ENCODE results near the gene ETS1.

The ETS1 gene

GRCh38 chr11:128497776-128498095 lies 89.6 kb downstream of the ETS1 start:
- no peak for DNase-seq

DNA sequence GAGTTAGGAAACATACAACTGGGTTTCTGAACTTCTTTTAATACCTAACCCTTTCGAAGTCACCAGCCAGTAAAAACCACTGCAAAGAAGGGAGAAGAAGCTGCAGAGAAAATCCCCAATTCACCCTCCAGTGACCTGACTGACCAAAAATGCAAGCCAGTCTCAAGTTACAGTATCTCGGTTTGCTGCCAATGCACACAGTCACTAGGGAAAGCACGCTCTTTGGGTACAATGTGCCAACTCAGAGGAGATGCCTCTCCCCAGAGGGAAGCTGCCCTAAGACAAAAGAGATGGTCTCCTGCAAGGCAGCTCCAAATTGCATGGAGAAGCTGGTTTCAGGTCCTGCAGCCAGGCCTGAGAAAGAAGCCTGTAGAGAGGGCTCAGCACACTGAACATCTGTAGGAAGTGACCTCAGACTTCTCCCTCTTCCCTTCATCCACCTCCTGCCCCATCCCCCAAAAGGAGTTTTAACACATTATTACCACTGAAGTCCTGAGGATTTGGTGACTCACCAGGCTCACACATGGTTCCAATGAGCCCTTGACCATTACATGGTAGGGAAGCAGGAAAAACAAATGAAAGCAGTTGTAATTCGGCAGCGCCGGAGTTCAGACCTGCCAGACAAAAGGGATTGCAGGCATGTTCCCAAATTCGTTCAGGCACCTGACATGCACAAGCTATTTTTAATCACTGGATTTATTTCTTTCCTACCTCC lies 90.1 kb downstream of the ETS1 start:
- DNase-seq = no peak

- no peak for DNase-seq
These were observed 90.7 kb downstream of the ETS1 start for GRCh38 chr11:128496692-128497060.

DNA sequence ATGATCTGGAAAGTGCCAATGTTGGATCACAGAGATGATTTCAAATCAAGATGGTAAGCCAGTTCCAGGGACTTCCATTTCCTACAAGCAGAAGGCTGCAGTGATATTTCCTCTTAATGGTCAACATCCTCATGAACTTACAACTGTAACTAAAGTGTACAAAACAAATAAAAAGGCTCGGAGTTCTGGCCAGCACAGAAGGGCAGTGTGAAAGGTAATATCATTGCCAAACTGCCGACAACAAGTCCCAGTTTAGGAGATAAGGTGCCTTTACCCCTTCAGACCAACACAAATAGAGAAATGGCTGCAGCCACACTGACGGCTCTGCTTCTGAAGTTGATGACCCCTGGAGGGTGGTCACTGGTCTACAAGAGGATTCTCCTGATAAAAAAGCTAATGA lies 91.1 kb downstream of the ETS1 start:
- no peak for DNase-seq

GRCh38 chr11:128494418-128495332 lies 92.7 kb downstream of the ETS1 start:
- DNase-seq = no peak

GRCh38 chr11:128493570-128493965 lies 93.8 kb downstream of the ETS1 start:
- no peak for DNase-seq

- DNase-seq = no peak
These were observed 94.3 kb downstream of the ETS1 start for GRCh38 chr11:128492903-128493569.

DNA sequence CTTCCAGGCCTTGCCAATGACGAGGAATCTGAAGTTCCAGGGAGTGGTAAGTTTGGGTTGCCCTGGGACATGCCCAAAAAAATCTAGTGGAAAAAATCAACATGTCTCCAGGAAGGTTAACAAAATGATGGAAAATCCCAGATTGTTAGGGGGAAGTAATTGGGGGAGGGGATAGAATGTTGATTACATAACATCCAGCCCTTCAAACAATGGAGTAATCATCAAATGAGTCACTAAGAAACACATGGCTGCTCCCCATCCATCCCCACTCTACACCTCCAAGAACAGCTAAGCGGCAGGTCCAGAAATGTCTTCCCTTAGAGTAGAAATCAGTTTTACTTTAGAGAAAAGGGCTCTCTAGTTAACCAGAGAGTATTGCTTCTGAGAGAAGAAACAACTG lies 94.9 kb downstream of the ETS1 start:
- DNase-seq = no peak

- DNase-seq = no peak
These were observed 96.0 kb downstream of the ETS1 start for GRCh38 chr11:128491195-128491936.

- DNase-seq = no peak
These were observed 97.3 kb downstream of the ETS1 start for GRCh38 chr11:128490092-128490491.

- DNase-seq = no peak
These were observed 98.9 kb downstream of the ETS1 start for GRCh38 chr11:128488471-128488870.

GRCh38 chr11:128487978-128488377 lies 99.4 kb downstream of the ETS1 start:
- DNase-seq = no peak

DNA sequence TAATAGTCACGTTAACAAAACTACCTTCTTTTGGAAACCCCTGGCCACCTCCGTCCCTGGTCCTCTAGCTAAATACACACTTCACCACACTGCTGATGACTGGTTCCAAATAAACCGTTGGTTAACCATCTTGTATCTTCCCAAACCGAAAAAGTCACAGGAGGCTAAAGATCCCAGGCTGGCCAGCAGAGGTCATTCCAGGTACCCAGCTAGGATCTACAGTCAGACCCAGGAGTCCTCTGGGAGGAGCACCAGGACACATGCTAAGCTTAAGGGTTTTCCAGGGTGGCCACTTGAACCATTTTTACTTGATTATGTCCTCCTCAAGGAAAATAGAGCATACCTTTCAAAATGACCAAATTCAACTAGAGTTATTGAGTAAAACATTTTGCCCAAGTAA lies 103.2 kb downstream of the ETS1 start:
- DNase-seq = no peak

GRCh38 chr11:128483211-128483788 lies 104.1 kb downstream of the ETS1 start:
- DNase-seq = no peak

- DNase-seq = no peak
These were observed 104.7 kb downstream of the ETS1 start for GRCh38 chr11:128482512-128483191.

- DNase-seq = no peak
These were observed 105.3 kb downstream of the ETS1 start for GRCh38 chr11:128482092-128482491.

DNA sequence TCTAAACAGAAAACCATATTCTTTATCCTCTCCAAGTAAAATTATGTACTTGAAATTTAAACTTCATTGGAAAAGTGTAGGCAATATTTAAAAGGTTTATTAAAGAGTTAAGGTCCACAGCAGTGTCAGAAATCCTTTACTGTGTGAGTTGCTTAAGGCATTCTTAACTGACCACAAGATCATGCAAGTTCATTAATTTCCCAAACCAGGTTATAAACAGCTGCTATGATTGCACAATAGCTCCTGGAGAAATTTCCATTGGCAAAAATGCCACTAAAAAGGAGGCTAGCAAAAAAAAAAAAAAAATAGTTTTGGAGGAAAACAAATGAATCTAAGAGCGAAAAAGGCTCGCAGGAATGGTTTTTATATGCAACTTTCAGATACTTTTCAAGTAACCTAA lies 106.2 kb downstream of the ETS1 start:
- no peak for DNase-seq

DNA sequence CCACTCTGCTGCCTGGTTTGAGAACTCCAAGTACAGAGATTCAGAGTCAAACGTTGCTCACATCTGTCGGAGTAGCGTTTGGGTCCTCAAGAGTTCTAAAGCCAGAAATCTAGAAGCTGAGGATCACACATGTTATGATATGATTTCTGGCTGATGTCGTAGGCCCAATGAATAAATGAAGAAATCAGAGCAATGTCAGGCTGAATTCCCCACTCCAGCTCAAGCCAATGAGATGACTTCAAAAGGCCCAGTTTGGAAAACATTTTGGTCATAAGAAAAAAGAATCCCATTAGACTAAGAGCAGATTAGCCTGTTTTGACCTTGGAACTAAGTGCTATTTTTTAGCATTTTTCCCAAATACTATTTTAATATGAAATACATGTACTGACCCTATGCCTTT lies 106.7 kb downstream of the ETS1 start:
- no peak for DNase-seq

- no peak for DNase-seq
These were observed 107.3 kb downstream of the ETS1 start for GRCh38 chr11:128480066-128480465.

DNA sequence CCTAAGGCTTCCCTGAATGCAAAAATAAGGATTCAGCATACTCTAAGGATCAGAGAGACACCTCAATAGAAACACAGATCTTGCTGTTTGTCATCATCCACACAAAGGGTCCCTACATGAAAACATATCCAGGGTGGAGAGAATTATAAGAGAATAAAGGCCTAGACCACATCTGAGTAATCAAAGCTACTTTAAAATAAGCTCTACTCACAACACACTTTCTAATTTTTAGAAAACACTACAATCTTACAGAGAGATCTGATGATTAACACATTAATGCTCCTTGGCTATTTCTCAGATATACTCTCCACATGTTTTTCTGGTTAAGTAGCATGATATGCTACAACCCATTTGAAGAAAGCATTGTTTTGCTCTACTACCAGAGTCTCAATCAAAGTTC lies 108.2 kb downstream of the ETS1 start:
- DNase-seq = no peak

DNA sequence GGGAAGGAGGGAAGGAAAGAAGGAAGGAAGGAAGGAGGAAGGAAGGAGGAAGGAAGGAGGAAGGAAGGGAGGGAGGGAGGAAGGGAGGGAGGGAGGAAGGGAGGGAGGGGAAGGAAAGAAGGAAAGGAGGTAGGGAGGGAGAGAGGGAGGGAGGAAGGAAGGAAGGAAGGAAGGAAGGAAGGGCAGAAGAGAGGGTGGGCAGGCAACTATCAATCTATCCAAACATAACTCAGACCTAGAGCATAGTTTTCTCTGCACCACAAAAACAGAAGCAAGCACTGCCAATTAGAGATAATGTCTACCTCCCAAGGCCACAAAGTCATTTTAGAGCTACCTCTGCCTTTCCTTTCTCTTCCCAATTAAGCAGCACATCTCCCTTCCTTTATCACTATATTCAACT lies 109.1 kb downstream of the ETS1 start:
- DNase-seq = no peak

GRCh38 chr11:128477811-128478210 lies 109.5 kb downstream of the ETS1 start:
- no peak for DNase-seq
